Fibroblast of villous mesenchyme (primary cell): Measurements from ENCODE around the gene EXOSC10. TPM values are rescaled to one million over a fixed set of nuclear protein-coding genes. Genes with fewer than 3 reads are reported as not detected.
"Not testable (repeated sequence)": the region's sequence is repeated elsewhere in the genome, so short reads cannot be mapped to it uniquely, and the experiment has no call there.

Source experiments
- DNase-seq: peaks from one replicate; pipeline ENCODE4 v3.0.0-alpha.2; 2010; ENCODE audit warnings: low read depth
- H3K4me3 ChIP-seq: 2 replicates; pipeline ENCODE4 v1.5.1; 2011; ENCODE audit warnings: low read depth, mild to moderate bottlenecking, low read length
- total RNA-seq: library from RNA; depleted of rRNA; stranded (reverse); fragments of >200 nt; gene quantifications from 2 replicates; pipeline ENCODE4 v1.2.3, GENCODE V29; 2012
- TF ChIP-seq, protein P1 (sequence below): IDR thresholded peaks from 2 replicates; pipeline ENCODE4 v1.5.1; 2012; ENCODE audit warnings: low read depth, mild to moderate bottlenecking, low read length; ENCODE audit not compliant: insufficient read depth

EXOSC10 gene
- total RNA-seq, 1 donor, result 60.5 TPM

DNA sequence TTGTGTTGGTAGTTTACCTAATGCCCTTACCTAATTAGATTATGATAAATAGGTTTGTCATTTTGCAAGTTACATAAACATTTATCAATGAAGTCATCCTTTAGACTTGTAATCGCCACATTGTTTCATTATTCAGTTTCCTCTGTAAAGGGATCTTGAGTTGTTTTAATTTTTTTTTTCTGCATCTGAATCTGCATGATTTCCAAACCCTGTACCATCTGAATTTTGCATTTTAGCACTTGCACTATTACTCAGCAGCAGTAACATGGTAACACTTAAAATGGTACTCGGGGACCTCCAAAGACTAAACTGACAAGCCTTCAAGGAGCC, 74.8 kb downstream of the EXOSC10 start:
- TF ChIP-seq, protein P1, sequence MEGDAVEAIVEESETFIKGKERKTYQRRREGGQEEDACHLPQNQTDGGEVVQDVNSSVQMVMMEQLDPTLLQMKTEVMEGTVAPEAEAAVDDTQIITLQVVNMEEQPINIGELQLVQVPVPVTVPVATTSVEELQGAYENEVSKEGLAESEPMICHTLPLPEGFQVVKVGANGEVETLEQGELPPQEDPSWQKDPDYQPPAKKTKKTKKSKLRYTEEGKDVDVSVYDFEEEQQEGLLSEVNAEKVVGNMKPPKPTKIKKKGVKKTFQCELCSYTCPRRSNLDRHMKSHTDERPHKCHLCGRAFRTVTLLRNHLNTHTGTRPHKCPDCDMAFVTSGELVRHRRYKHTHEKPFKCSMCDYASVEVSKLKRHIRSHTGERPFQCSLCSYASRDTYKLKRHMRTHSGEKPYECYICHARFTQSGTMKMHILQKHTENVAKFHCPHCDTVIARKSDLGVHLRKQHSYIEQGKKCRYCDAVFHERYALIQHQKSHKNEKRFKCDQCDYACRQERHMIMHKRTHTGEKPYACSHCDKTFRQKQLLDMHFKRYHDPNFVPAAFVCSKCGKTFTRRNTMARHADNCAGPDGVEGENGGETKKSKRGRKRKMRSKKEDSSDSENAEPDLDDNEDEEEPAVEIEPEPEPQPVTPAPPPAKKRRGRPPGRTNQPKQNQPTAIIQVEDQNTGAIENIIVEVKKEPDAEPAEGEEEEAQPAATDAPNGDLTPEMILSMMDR, result no peak
- no peak overlapping the region for H3K4me3 ChIP-seq
- no peak for DNase-seq

DNA sequence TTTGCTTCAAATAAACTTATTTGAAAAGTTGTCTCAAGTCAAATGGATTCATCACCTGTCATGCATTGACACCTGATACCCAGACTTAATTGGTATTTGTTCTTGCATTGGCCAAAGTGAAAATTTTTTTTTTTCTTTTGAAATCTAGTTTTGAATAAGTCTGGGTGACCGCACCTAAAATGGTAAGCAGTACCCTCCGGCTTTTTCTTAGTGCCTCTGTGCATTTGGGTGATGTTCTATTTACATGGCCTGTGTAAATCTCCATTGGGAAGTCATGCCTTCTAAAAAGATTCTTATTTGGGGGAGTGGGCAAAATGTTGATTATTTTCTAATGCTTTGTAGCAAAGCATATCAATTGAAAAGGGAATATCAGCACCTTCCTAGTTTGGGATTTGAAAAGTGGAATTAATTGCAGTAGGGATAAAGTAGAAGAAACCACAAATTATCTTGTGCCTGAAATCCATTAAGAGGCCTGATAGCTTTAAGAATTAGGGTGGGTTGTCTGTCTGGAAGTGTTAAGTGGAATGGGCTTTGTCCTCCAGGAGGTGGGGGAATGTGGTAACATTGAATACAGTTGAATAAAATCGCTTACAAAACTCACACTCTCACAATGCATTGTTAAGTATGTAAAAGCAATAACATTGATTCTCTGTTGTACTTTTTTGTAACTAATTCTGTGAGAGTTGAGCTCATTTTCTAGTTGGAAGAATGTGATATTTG, 75.4 kb downstream of the EXOSC10 start:
- no peak overlapping the region for H3K4me3 ChIP-seq
- TF ChIP-seq, protein P1, result no peak
- DNase-seq, result no peak

DNA sequence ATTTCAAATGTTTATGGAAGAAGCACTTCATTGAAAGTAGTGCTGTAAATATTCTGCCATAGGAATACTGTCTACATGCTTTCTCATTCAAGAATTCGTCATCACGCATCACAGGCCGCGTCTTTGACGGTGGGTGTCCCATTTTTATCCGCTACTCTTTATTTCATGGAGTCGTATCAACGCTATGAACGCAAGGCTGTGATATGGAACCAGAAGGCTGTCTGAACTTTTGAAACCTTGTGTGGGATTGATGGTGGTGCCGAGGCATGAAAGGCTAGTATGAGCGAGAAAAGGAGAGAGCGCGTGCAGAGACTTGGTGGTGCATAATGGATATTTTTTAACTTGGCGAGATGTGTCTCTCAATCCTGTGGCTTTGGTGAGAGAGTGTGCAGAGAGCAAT, 76.5 kb downstream of the EXOSC10 start:
- TF ChIP-seq, protein P1, result no peak
- H3K4me3 ChIP-seq, result no peak overlapping the region
- DNase-seq, result no peak

DNA sequence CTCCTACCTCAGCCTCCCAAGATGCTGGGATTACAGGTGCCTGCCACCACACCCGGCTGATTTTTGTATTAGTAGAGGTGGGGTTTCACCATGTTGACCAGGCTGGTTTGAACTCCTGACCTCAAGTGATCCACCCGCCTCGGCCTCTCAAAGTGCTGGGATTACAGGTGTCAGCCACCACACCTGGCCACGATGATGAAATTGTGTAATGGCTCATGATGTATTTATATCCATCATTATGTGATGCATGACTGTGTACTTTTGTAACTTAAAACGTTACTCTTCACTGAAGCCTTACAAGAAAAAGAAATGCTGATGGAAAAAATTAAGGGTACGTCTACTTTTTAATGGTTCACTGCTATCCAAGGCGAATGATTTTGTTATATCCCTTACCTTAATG, 79.7 kb downstream of the EXOSC10 start:
- no peak for DNase-seq
- H3K4me3 ChIP-seq, result no peak overlapping the region
- TF ChIP-seq, protein P1, result no peak

DNA sequence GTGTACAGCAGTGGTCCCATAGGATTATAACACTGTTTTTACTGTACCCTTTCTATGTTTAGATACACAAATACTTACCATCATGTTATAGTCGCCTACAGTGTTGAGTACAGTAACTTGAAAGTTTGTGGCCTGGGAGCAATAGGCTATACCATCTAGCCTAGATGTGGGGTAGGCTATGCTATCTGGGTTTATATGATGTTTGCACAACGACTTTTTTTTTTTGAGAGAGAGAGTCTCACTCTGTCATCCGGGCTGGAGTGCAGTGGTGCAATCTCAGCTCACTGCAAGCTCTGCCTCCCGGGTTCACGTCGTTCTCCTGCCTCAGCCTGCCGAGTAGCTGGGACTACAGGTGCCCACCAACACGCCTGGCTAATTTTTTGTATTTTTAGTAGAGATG, 80.3 kb downstream of the EXOSC10 start:
- not testable (repeated sequence) for DNase-seq, H3K4me3 ChIP-seq

Other genes starting within 250 kb of the EXOSC10 start
- 92.8 and 108 TPM in 2 replicates for gene TARDBP, start 87.2 kb downstream of the EXOSC10 start, total RNA-seq
- not detected in 2 replicates for gene MASP2, start 52.6 kb downstream of the EXOSC10 start, total RNA-seq
- gene SRM, start 39.9 kb downstream of the EXOSC10 start, total RNA-seq, result 24.6 and 25.4 TPM in 2 replicates
- not detected in 2 replicates for gene ANGPTL7, start 89.5 kb upstream of the EXOSC10 start, total RNA-seq
- 41.6 and 47.5 TPM in 2 replicates for gene MTOR, start 162.7 kb upstream of the EXOSC10 start, total RNA-seq
- 9.0 and 9.5 TPM in 2 replicates for gene UBIAD1, start 173.3 kb upstream of the EXOSC10 start, total RNA-seq